Breast epithelium (tissue), 3 donors: Measurements from ENCODE around the gene ZPR1.

ENCODE experiments used
- POLR2A ChIP-seq: fragments of 450-650 bp; IDR thresholded peaks from one replicate; pipeline ENCODE4 v1.6.1; 2016; ENCODE audit warnings: antibody characterized with exemption, mild to moderate bottlenecking, moderate library complexity
- POLR2AphosphoS5 ChIP-seq, 3 donors: sonication (generic); formaldehyde crosslinking; IDR thresholded peaks; one replicate each; pipeline ENCODE4 v1.6.1; 2017; ENCODE audit warnings: antibody characterized with exemption in 3 of 3
- TF ChIP-seq, protein P1 (sequence below), 3 donors: fragments of 450-650 bp; IDR thresholded peaks; one replicate each; pipeline ENCODE4 v1.5.1; 2016 to 2017; ENCODE audit warnings: antibody characterized with exemption in 3 of 3, mild to moderate bottlenecking in 3 of 3, moderate library complexity in 3 of 3

DNA sequence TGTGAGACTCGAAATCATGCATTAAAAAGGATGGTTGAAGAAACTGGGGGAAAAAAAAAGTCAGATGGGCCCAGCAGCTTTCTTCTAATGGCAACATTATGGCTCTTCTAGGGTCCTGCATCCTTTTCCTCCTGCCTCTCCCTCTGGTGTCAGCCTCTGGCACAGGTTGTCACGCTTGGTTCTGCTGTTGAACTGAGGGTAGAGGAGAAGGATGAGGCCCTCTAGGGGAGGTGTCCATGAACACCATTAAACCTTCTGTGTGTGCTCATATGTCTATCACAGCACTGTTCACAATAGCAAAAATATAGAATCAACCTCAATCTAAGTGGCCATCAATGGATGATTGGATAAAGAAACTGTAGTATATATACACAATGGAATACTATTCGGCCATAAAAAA lies 51.1 kb downstream of the ZPR1 start:
- TF ChIP-seq, protein P1, sequence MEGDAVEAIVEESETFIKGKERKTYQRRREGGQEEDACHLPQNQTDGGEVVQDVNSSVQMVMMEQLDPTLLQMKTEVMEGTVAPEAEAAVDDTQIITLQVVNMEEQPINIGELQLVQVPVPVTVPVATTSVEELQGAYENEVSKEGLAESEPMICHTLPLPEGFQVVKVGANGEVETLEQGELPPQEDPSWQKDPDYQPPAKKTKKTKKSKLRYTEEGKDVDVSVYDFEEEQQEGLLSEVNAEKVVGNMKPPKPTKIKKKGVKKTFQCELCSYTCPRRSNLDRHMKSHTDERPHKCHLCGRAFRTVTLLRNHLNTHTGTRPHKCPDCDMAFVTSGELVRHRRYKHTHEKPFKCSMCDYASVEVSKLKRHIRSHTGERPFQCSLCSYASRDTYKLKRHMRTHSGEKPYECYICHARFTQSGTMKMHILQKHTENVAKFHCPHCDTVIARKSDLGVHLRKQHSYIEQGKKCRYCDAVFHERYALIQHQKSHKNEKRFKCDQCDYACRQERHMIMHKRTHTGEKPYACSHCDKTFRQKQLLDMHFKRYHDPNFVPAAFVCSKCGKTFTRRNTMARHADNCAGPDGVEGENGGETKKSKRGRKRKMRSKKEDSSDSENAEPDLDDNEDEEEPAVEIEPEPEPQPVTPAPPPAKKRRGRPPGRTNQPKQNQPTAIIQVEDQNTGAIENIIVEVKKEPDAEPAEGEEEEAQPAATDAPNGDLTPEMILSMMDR (IDR thresholded peaks at IDR 0.05): no peak
- TF ChIP-seq POLR2A (no peak), POLR2AphosphoS5 (IDR thresholded peaks at IDR 0.05) (no peak)
